Measurements from ENCODE around the gene LPCAT1.
A peak's percentile ranks its signal among the peaks of the same experiment; 100 is the strongest.
"Not testable (repeated sequence)": the region's sequence is repeated elsewhere in the genome, so short reads cannot be mapped to it uniquely, and the experiment has no call there.

LPCAT1 gene

GRCh38 chr5:1440098-1440493 is 83.7 kb downstream of the LPCAT1 start:
- DNase-seq: no peak

DNA sequence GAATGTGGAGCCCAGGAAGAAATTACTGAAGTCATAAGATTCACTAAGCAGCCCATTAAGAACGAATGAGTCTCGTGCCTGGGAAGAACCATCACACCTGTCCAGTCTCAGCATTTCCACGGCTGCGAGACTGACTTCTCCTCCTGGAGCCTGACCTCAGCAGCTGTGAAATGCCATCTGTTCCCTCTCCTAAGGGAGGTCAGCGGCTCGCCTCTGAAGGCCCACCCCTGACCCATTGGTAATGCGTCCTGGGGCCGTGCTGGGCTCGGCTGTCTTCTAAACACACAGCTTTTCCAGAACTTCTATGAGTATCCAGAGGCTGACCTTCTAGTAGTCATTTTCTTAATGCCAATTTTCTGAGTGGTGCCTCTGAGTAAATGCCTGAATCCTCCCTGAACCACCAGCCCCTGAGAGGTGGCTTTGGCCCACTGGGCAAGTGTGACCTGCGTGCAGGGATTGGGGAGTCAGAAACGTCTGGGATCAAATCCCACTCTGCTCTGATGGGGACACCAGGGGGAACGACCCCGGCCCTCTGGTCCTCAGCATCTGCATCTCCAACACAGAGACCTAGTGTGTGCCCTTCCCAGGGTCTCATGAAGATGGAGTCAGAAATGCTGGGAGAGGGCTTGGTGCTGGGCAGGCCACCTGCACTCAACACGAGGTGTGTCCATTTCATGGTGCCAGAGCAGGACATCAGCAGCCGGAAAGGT is 84.2 kb downstream of the LPCAT1 start:
- no peak for DNase-seq

DNA sequence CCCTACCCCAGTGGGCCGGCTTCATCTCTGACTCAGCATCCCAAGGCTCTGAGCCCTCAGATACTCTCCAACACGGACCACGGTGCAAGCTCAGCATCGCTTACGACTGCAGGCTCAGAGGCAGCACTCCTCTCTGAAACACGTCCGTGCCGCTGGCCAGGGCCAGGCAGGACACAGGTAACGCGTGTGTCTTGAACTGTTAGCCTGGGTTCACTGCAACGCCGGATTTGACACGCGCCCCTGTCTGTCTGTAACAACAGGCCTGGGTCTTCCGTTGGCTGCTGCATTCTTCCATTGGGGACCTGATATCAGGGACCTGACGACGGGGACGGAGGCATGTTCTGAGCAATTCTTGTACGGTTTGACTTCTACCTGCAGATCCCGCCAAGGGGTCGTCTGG is 84.9 kb downstream of the LPCAT1 start:
- DNase-seq: no peak

- no peak for DNase-seq
These were observed 85.7 kb downstream of the LPCAT1 start for GRCh38 chr5:1437876-1438559.

DNA sequence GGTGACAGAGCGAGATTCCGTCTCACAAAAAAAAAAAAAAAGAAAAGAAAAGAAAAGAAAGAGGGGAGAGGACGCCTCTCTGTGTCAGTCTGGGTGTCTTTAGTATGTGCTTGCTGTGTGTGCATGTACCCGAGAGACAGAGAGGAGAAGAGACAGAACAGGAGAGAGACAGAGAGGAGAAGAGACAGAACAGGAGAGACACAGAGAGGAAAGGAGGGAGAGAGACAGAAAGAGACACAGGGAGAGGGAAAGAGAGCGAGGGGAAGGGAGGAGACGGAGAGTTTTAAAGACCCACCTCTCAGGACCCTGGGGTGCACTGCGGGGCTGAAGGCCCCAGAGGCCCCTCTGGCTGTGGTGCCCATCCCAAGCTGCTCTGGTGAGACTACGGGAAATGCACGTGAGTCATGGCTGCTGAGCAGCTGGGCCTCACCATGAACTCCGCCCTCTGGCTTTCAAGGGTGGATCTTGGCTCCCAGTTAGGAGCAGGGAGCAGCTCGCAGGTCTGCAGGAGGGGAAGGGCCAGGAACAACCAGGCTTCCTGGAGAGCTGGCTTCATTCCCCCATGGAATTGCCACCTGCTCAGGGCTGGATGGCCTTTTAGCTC is 86.4 kb downstream of the LPCAT1 start:
- no peak for DNase-seq

DNA sequence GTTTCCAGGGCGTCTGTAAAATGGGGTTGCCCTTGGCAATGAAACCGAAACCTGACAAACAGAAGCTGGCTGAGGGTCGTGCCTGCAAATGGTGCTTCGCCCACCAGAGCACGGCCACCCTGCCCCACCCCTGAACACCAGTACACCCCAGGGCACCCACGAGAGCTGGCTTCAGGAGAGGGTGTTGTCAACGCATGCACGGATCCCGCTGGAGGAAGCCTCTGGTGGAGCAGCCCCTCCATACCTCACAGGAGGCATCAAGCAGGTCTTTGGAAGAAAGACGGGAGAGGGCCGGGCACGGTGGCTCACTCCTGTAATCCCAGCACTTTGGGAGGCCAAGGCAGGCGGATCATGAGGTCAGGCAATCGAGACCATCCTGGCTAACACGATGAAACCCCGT is 87.1 kb downstream of the LPCAT1 start:
- DNase-seq: no peak

DNA sequence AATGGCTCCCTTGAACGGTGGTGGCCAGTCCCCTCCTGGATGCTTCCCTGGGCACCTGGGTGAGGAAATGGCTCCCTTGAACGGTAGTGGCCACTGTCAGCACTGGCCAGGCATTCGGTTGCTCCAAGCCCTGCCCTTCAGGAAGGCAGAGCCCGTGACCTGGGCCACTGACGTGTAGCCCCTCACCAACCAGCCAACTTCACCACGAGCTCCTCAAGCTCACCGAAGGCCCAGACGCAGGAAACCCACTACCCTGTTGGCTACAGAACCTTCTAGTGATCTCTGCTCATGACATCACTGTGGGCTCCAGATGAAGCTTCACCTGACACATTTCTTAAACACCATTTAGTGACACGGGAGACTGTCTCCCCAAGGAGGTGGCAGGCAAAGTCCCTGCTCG is 87.7 kb downstream of the LPCAT1 start:
- DNase-seq: no peak

DNA sequence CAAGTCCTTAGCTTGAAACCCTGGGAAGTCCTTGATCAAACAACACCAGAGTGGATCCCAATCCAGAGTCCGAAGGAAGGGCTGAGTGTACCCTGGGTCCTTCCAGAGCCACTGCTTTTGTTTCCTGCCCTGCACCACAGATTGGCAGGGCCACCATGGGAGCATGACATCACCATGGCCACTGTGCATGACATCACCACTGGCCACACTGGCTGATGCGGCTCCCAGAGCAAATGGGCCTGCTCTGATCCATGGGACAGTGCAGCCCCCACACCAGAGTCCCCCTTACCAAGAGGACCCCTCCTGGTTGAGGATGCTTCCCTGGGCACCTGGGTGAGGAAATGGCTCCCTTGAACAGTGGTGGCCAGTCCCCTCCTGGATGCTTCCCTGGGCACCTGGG is 88.4 kb downstream of the LPCAT1 start:
- no peak for DNase-seq

DNA sequence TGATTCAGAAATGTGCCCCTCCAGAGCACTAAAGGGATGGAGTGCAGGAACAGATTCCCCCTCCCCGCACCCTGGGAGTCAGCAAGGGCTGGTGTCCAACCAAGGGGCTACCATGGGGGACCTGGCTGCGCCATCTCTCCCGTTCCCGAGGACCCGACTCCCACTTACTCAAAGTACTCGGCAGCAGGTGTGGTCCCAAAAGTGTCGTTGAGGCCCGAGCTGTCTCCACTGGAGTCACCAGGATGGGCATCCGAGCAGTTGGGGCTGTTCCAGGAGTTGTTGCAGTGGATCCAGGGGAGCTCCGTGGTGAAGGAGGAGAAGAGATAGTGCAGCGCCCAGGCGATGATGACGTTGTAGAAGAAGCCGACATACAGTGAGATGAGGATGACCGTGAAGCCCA is 91.5 kb downstream of the LPCAT1 start:
- no peak for DNase-seq

DNA sequence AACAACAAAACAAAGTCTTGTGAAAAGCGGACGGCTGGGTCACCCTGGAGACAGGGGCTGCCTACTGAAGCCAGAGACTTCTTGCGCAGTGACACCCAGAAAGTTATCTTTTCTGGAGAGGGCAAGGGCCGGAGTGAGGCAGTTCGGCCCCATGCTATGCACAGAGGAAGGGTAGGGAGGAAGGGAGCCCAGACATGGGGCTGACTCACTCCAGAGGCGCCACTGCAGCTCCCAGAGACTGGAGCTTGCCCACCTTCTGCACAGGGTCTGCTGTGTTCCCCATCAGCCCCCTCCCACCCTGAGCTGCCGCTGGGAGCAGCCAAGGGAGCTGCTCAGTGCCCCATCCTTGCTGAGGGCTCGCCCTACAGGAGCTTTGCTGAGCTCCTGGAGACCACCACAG is 91.9 kb downstream of the LPCAT1 start:
- no peak for DNase-seq

DNA sequence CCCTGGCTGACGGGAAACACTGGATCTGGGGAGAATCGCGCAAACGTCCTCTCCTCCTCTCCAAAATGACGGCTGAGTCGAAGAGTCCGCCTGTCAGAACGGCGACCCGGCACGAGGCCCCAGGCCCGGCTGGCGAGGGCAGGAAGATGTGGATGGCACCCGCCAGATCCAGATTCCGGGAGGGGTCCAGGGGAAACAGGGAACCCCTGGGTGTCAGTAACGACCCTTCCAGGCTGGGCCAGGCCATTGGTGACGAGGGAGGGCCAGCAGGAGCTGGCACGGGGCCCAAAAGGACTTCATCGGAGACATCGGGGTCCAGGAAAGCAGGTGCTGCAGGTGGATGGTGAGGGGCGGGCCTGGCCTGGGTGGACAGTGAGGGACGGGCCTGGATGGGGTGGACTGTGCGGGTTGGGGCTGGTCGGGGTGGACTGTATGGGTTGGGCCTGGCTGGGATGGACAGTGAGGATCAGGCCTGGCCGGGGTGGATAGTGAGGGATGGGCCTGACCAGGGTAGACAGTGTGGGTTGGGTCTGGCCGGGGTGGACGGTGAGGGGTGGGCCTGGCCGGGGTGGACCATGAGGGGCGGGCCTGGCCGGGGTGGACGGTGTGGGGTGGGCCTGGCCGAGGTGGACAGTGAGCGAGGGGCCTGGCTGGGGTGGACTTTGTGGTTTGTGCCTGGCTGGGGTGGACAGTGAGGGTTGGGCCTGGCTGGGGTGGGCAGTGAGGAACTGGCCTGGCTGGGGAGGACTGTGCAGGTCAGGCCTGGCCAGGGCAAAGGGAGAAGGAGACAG is 92.5 kb downstream of the LPCAT1 start:
- DNase-seq: no peak

- DNase-seq: peak; percentile 3
These were observed 93.5 kb downstream of the LPCAT1 start for GRCh38 chr5:1430121-1430795.

GRCh38 chr5:1429496-1429895 is 94.3 kb downstream of the LPCAT1 start:
- peak; percentile 4 for DNase-seq

DNA sequence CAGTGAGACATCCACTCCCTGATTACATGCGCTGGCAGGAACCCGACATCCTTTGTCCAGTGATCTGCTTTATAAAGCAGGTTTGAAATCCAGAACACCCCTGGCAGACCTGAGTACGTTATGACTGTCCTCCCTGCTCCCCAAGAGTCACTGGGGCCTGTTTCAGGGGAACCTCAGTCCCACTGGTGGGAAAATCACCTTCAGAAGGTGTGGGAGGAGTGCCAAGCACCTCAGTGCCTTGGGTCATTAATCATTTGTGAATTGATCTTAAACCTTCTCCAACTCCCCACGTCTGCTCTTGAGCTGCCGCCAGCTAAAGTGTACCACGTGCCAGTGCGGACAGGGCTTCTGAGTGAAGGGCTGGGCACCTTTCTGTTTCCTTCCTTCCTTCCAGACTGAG is 94.7 kb downstream of the LPCAT1 start:
- no peak for DNase-seq

- no peak for DNase-seq
These were observed 95.7 kb downstream of the LPCAT1 start for GRCh38 chr5:1428107-1428506.

GRCh38 chr5:1424716-1425115 is 99.0 kb downstream of the LPCAT1 start:
- no peak for DNase-seq

DNA sequence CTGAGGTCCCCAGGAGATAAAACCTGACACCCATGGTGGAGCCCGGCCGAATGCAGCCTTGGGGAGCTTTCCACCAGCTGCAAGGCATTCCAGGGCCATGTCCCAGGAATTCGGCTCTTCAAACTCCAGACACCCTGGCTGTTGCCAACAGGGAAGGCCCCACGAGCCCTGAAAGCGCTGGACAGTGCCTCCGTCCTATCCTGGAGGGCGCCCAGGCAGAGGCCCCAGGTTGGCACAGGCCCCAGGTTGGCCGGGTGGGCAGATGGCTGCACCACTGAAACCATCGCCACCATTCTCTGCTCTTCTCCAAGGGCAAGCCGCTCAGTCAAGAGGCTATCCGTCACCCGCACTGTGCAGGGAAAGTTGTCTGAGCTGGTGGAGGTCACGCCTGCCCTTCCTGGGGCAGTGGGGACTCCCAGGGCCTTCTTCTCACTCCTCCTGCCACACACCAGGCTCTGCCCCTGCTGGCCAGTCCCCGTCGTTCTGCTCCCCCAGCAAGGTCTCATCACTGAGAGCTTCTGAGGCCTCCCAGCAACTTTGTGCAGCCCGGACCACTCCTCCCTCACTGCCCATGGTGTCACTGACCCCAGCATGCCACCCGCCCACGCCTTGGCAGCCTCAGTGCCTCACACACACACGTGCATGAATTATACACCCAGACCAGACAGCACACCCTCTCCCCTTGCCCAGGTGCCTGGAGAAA is 99.7 kb downstream of the LPCAT1 start:
- DNase-seq: peak; percentile 19

DNA sequence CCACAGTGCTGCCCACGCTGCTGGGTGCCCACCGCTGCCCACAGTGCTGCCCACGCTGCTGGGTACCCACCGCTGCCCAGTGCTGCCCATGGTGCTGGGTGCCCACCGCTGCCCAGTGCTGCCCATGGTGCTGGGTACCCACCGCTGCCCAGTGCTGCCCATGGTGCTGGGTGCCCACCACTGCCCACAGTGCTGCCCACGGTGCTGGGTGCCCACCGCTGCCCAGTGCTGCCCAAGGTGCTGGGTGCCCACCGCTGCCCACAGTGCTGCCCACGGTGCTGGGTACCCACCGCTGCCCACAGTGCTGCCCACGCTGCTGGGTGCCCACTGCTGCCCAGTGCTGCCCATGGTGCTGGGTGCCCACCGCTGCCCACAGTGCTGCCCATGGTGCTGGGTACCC is 101.2 kb downstream of the LPCAT1 start:
- not testable (repeated sequence) for DNase-seq

DNA sequence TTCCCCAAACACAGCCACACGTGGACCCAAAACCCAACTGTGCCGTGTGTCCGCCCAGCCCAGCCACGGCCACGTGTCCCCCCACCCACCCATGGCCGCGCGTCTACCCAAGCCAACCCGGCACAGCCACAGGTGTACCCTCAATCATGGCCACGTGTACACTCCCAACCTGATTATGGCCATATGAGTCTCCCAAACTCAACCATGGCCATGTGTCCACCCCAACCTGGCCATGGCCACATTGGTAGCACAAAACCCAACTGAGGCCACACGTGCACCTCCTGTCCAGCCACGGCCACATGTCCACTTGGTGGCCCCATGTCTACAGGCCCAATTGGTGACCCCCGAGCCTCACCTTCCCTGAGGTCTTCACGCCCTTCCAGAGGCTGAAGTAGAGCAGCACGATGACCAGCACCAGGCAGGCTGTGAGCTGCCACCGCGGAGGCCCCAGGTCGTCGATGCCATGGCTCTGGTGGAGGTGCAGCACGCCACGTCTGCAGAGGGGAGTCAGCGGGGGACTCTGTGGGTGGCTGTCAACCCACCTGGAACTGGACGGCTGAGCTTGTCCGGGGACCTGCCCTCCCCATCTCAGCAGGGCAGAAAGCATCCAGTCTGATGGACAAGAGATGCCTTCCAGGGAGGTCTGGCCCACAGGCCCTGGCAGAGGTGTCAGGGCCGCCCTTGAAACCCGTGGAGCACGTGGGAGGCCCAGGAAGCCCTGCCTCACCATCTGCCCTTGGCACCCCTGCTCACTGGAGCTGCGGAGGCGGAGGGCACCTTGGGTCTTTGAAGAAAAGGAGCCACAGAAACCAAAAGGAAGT is 102.0 kb downstream of the LPCAT1 start:
- DNase-seq: no peak

DNA sequence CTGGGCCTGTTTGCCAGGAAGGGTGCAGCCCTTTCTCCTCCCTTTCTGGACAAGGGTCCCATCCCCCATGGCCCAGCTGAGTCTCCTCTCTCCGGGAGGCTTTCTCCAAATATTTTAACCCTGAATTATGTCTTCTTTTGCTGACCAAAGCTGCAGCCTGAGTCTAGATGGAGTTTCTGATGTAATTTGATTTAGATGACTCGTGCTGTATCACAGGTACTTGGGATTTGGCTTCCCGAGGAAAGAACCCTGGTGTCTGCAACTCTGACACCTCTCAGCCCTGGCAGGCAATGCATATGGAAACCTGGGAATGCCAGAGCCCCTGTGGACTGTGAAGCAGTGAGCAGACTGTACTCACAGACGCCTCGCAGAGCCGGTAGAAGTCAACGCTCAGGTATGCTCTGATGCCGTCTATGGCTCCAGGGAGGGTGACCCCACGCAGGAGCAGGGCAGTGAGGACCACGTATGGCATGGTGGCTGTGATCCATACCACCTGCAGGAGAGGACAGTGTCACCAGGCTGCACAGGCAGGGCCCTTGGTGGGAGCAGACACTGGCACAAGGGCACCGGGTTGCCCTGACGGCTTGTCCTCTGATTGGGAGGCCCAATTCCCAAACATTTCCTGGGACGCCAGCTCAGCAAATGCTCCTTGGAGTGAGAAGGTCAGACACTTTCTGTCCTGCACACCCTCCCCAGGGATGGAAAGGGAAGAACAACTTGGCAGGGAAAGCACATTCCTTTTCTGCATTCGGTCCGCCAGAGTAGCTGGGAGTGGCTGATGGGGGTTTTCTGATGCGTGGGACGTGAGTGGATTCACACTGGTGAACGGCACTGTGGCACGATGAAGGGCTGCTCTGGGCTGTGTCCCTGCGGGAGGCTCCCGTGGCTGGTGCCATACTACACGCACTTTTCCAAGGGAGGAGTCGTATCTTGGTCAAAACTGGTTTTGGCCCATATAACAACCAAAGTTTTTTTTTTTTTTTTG is 103.3 kb downstream of the LPCAT1 start:
- DNase-seq: no peak
